HG02759 (cell line): ENCODE measurements around the gene DDIT4L.
"Not testable (repeated sequence)": the region's sequence is repeated elsewhere in the genome, so short reads cannot be mapped to it uniquely, and the experiment has no call there.

Experiments used
- ATAC-seq: cut with Tn5 transposase; IDR thresholded peaks from one replicate; pipeline ENCODE4 v1.9.1; 2021; ENCODE audit warnings: mild to moderate bottlenecking, moderate library complexity; ENCODE audit not compliant: unreplicated experiment

DDIT4L gene

DNA sequence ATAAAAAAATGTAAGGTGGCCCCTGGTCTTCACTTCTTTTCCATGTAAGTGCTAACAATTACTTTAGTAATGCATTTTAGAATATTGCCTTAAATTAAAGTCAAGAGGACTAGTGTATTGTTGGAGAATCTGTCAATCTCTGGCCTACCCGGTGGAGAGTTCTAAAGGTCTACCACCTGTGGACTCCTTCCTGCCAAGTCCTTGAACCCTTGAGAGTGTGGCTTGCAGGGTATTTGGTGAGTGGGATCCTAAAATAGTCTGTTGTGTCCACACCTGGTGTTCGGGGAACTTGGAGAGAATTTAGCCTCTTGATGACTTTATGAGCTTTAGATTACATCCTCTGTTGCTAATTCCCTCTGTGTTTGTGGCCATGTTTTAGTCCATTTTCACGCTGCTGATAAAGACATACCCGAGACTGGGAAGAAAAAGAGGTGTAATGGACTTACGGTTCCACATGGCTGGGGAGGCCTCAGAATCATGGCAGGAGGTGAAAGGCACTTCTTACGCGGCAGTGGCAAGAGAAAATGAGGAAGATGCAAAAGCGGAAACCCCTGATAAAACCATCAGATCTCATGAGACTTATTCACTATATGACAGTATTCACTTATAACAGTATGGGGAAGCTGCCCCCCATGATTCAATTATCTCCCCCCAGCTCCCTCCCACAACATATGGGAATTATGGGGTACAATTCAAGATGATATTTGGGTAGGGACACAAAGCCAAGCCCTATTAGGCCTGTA is 23.8 kb downstream of the DDIT4L start:
- ATAC-seq, result no peak

- ATAC-seq, result no peak
Observed at GRCh38 chr4:100165809-100166208, 24.5 kb downstream of the DDIT4L start.

DNA sequence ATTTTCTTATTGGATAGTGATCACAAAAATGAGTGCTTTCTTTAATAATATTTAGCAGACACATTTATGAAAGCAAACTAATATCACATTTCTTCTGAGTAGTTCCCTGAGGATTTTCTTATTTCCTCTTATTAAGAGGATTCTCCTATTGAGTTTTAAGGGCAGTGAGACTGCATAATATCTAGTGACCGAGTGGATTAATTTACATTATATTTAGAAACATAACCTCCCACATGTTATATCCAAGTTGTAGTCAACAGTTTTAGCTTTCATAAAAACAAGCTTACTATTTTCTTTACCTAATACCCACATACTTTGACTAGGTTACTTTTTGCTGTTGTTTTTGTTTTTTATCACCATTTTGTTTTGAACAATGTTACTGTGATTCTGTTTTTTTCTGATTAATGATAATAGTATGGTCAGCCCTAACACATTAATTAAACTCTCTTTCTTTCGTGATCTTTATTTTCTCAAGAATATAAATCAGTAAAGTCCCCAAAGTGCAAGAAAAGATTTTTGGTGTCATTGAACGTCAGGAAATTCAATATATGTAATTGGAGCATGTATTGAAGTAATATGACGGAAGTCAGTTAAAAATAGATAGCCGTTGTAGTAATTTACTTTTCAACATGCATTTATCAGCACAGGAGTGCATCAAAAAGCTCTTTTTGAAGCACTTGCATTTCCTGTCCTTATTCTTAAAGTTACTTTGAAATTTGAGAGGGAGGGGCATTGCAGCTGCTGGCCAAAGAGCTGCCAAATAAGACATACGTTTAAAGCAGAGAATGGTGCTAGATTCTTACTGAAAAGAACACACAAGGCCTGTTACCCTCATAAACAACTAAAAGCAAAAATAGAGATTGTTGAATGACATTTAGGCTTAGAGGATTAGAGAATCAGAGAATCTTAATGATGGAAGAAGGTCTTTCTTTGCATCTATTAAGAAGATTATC is 25.2 kb downstream of the DDIT4L start:
- no peak for ATAC-seq

GRCh38 chr4:100162027-100162685 is 28.1 kb downstream of the DDIT4L start:
- ATAC-seq, result peak; percentile 94

DNA sequence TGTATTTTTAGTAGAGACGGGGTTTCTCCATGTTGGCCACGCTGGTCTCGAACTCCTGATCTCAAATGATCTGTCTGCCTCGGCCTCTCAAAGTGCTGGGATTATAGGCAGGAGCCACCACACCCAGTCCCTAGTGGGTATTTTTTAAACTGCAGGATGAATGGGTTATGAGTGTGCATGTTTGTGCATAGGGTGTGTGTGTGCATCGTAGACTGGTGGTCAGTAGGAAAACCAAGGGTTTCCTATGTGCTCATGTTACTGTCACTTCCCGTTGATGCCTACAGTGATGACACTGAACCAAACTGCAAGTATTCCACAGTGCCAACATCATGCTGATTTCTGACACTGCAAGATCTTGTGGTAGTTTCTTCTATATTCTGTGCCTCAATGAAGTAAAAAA is 41.1 kb downstream of the DDIT4L start:
- ATAC-seq, result no peak

DNA sequence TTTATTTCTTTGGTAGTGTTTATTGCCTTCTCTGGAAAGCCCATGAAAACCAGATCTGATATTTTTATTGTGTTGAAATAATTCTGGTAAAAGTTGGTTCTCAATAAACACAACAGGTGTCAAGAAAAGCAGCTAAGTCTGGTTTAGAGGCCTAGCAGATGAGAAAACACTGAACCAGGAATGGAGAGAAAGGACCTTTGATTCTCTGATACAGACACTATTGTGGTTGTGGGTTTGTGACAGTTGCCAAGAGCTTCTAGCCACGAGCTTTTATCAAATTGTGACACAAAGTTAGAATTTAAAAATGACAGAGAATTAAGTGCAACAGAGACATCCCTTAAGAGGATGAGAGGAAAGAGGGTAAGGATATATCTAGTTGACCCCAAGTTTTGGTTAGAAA is 42.6 kb downstream of the DDIT4L start:
- no peak for ATAC-seq

GRCh38 chr4:100147198-100147597 is 43.1 kb downstream of the DDIT4L start:
- ATAC-seq, result no peak

DNA sequence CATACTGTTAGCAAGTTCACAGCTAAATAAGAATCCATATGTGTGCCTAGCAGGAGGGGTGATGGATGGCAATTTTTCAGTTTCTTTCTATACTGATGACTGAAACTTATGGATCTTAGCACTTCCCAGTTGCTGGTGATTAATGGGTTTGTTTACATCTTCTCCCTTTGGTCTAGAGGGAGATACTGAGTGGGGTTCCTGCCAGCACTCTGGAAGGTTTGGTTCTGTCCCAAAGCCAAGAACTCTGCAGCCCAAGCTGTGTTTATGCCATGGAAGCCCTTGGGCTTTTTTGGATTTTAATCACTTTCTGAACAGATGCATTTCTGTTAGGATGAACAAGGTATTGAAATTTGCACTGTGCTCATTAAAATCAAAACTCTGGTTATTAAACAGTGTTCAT is 43.5 kb downstream of the DDIT4L start:
- ATAC-seq, result no peak

- not testable (repeated sequence) for ATAC-seq
Observed at GRCh38 chr4:100137320-100137719, 52.9 kb downstream of the DDIT4L start.
